GM13976 (cell line): ENCODE results near the gene USPL1.
"Not testable (repeated sequence)": the region's sequence is repeated elsewhere in the genome, so short reads cannot be mapped to it uniquely, and the experiment has no call there.

Source experiments
- DNase-seq: peaks from one replicate; pipeline ENCODE4 v3.0.0; 2012; ENCODE audit warnings: low spot score
- in situ Hi-C: fragments of 300-500 bp; cut with MboI; formaldehyde crosslinking; loops from one replicate; pipeline ENCODE4 v1.12.0; 2022; ENCODE audit warnings: low sequenced_read_pairs, mixed read lengths, inconsistent platforms; ENCODE audit not compliant: unreplicated experiment
- TF ChIP-seq, protein P1 (sequence below): IDR thresholded peaks from 2 replicates; pipeline ENCODE4 v1.5.1; 2012; ENCODE audit warnings: borderline replicate concordance, mild to moderate bottlenecking; ENCODE audit not compliant: insufficient read depth; ENCODE audit errors: extremely low read depth, missing control alignments, control extremely low read depth

The USPL1 gene

GRCh38 chr13:30648522-30649012 is 30.8 kb downstream of the USPL1 start:
- TF ChIP-seq, protein P1, sequence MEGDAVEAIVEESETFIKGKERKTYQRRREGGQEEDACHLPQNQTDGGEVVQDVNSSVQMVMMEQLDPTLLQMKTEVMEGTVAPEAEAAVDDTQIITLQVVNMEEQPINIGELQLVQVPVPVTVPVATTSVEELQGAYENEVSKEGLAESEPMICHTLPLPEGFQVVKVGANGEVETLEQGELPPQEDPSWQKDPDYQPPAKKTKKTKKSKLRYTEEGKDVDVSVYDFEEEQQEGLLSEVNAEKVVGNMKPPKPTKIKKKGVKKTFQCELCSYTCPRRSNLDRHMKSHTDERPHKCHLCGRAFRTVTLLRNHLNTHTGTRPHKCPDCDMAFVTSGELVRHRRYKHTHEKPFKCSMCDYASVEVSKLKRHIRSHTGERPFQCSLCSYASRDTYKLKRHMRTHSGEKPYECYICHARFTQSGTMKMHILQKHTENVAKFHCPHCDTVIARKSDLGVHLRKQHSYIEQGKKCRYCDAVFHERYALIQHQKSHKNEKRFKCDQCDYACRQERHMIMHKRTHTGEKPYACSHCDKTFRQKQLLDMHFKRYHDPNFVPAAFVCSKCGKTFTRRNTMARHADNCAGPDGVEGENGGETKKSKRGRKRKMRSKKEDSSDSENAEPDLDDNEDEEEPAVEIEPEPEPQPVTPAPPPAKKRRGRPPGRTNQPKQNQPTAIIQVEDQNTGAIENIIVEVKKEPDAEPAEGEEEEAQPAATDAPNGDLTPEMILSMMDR, result no peak
- no peak for DNase-seq
- in situ Hi-C loops, result no loop called here

DNA sequence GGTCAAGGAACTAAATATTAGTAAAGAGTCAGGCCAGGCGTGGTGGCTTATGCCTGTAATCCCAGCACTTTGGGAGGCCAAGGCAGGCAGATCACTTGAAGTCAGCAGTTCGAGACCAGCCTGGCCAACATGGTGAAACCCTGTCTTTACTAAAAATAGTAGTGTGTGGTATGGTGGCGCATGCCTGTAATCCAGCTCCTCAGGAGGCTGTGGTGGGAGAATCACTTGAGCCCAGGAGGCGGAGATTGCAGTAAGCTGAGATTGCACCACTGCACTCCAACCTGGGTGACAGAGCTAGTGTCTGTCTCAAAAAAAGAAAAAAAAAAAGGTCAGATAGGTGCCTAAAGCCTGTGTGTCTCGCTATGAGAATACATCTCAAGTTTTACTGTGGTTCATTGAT is 33.9 kb downstream of the USPL1 start:
- in situ Hi-C loops, DNase-seq: not testable (repeated sequence)

- TF ChIP-seq, protein P1, result no peak
- DNase-seq, result no peak
- in situ Hi-C loops, result no loop called here
Measured at GRCh38 chr13:30652746-30653386, 35.1 kb downstream of the USPL1 start.

DNA sequence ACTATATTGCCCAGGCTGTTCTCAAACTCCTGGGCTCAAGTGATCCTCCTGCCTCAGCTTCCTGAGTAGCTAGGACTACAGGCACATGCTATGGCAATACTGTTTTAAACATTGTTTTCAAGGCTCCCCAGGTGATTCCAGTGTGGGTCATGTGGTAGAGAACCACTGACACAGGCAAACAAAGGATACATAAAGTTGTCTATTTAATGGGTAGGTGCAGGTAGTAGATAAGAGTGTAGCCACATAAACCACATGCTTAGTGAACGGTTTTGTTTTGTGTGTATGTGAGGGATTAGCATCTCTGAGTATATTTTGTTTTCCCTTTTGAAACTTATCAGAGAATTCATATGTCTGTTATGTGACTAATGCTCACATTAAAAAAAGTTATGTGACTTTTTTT is 36.7 kb downstream of the USPL1 start:
- TF ChIP-seq, protein P1, result no peak
- no peak for DNase-seq
- in situ Hi-C loops, result no loop called here

DNA sequence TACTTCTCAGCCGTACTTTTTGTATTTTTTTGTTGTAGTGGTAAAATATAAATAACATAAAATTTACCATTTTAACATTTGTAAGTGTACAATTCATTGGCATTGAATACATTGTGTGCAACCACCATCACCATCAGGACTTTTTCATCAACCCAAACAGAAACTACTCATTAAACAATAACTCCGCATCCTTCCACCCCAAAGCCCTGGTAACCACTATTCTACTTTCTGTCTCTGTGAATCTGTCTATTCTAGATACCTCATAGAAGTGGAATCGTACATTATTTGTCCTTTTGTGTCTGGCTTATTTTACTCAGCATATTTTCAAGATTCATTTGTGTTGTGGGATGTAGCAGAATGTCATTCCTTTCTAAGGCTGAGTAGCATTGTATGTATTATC is 38.5 kb downstream of the USPL1 start:
- TF ChIP-seq, protein P1, result no peak
- in situ Hi-C loops, result no loop called here
- DNase-seq, result no peak

GRCh38 chr13:30659980-30660379 is 42.3 kb downstream of the USPL1 start:
- TF ChIP-seq, protein P1, result no peak
- in situ Hi-C loops, result loop anchor here (10.0 kb wide), 1 partner anchor 55 kb away; no protein-coding TSS in a partner anchor
- no peak for DNase-seq

- TF ChIP-seq, protein P1, result no peak
- in situ Hi-C loops, result loop anchor here (10.0 kb wide), 1 partner anchor 56 kb away; no protein-coding TSS in a partner anchor
- no peak for DNase-seq
Measured at GRCh38 chr13:30660796-30661195, 43.1 kb downstream of the USPL1 start.
